Right lobe of liver (tissue), 6 donors: ENCODE results near the gene RANBP17. TPM values are rescaled to one million over a fixed set of nuclear protein-coding genes. Genes with fewer than 3 reads are reported as not detected.

ENCODE experiments used
- ATAC-seq, 4 donors: fragments of 200-7000 bp; cut with Tn5 transposase; one replicate each; pipeline ENCODE4 v1.9.1; 2020; ENCODE audit warnings: mild to moderate bottlenecking in 4 of 4, moderate library complexity in 4 of 4
- DNase-seq, 3 donors: peaks; one replicate each; pipeline ENCODE4 v3.0.0-alpha.2; 2020
- H3K27ac ChIP-seq, 3 donors: fragments of 200-600 bp; one replicate each; pipeline ENCODE4 v1.8.0; 2022
- H3K27me3 ChIP-seq, 2 donors: fragments of 200-600 bp; one replicate each; pipeline ENCODE4 v1.8.0; 2022
- H3K36me3 ChIP-seq, 4 donors: fragments of 200-600 bp; sonication (generic) in 1 of 4; one replicate each; pipeline versions ENCODE4 v1.5.1 to v1.8.0; 2017 to 2022; ENCODE audit warnings: control low read depth in 1 of 4
- H3K4me1 ChIP-seq, 4 donors: fragments of 200-600 bp; sonication (generic) in 1 of 4; one replicate each; pipeline versions ENCODE4 v1.5.1 to v1.8.0; 2017 to 2022; ENCODE audit warnings: control low read depth in 1 of 4
- H3K4me3 ChIP-seq, 3 donors: fragments of 200-600 bp; one replicate each; pipeline ENCODE4 v1.8.0; 2022
- H3K9me3 ChIP-seq, 4 donors: fragments of 200-600 bp; sonication (generic) in 1 of 4; one replicate each; pipeline versions ENCODE4 v1.5.1 to v1.8.0; 2017 to 2022; ENCODE audit warnings: control low read depth in 1 of 4
- POLR2A ChIP-seq: fragments of 450-650 bp; IDR thresholded peaks from one replicate; pipeline ENCODE4 v1.6.1; 2017; ENCODE audit warnings: antibody characterized with exemption, mild to moderate bottlenecking
- WGBS: methylation state at CpG from one replicate; pipeline ENCODE4 v1.1.6; 2018; ENCODE audit warnings: low coverage, low lambda C conversion rate; ENCODE audit not compliant: insufficient coverage; ENCODE audit errors: missing lambda C conversion rate; 5-methylcytosine and 5-hydroxymethylcytosine counted together
- intact Hi-C, 2 donors: fragments of 100-400 bp; cut with DNase I; formaldehyde crosslinking; loops; one replicate each; pipeline versions ENCODE4 v1.11.2 to v1.14.1; 2022
- total RNA-seq, 6 experiments: library from RNA; depleted of rRNA in 2 of 6; stranded (reverse); fragments of >200 nt in 2 of 6; fragmentation: NEBNext Ultra II Directional in 3 of 6; extraction: Animal tissue kit (Norgen Biotek cat#: 25700) in 3 of 6; gene quantifications; one replicate each; pipeline versions ENCODE4 v1.1.0 to v1.2.4, GENCODE V29; 2016 to 2023
- TF ChIP-seq, protein P1 (sequence below), 4 donors: fragments of 200-600 bp in 3 of 4; fragments of 450-650 bp in 1 of 4; IDR thresholded peaks; one replicate each; pipeline versions ENCODE4 v1.5.1 to v1.8.0; 2016 to 2022; ENCODE audit warnings: antibody characterized with exemption in 4 of 4, mild to moderate bottlenecking in 2 of 4
- donor health status: DM: no; HTN: yes; CAD: no.
- donor health status: DM: no; HTN: no; CAD: no.
- donor health status: DM: no; HTN: no; CAD: no.
- donor health status: DM: no; HTN: yes; CAD: no.
- donor health status: DM: no; HTN: yes; CAD: no.

Gene RANBP17
- total RNA-seq, 6 experiments from 2014 or later = 1.5 to 5.7 (median 4.7) TPM

- no peak for ATAC-seq
- intact Hi-C loops = no loop called here
- Histone ChIP-seq H3K36me3 (no peaks in the 10 kb centered on the region), H3K4me3 (no peak overlapping the region), H3K9me3 (no peaks in the 10 kb centered on the region), H3K27me3 (no peaks in the 10 kb centered on the region), H3K27ac (no peak overlapping the region), H3K4me1 (no peaks in the 10 kb centered on the region)
- TF ChIP-seq, protein P1, sequence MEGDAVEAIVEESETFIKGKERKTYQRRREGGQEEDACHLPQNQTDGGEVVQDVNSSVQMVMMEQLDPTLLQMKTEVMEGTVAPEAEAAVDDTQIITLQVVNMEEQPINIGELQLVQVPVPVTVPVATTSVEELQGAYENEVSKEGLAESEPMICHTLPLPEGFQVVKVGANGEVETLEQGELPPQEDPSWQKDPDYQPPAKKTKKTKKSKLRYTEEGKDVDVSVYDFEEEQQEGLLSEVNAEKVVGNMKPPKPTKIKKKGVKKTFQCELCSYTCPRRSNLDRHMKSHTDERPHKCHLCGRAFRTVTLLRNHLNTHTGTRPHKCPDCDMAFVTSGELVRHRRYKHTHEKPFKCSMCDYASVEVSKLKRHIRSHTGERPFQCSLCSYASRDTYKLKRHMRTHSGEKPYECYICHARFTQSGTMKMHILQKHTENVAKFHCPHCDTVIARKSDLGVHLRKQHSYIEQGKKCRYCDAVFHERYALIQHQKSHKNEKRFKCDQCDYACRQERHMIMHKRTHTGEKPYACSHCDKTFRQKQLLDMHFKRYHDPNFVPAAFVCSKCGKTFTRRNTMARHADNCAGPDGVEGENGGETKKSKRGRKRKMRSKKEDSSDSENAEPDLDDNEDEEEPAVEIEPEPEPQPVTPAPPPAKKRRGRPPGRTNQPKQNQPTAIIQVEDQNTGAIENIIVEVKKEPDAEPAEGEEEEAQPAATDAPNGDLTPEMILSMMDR (IDR thresholded peaks at IDR 0.05) = no peak
- TF ChIP-seq POLR2A = no peak
- no peak for DNase-seq
- WGBS = 77% methylated on average over 2 of the region's 2 CpGs
Measured at GRCh38 chr5:171116719-171117118, 254.9 kb downstream of the RANBP17 start.

- DNase-seq (peak in 1 of 3 donors; percentile 18), ATAC-seq (no peak)
- 86% methylated on average over 2 of the region's 15 CpGs for WGBS
- no peak for TF ChIP-seq POLR2A
- TF ChIP-seq, protein P1 (IDR thresholded peaks at IDR 0.05) = no peak
- Histone ChIP-seq H3K27ac (no peak overlapping the region), H3K4me3 (no peak overlapping the region), H3K9me3 (no peaks in the 10 kb centered on the region), H3K36me3 (no peaks in the 10 kb centered on the region), H3K27me3 (no peaks in the 10 kb centered on the region), H3K4me1 (no peaks in the 10 kb centered on the region)
- intact Hi-C loops = no loop called here
Measured at GRCh38 chr5:171120986-171121622, 259.3 kb downstream of the RANBP17 start.

GRCh38 chr5:171121638-171122037 is 259.8 kb downstream of the RANBP17 start:
- ATAC-seq (no peak), DNase-seq (peak in 1 of 3 donors; percentile 27)
- Histone ChIP-seq H3K4me1 (no peaks in the 10 kb centered on the region), H3K27me3 (no peaks in the 10 kb centered on the region), H3K27ac (no peak overlapping the region), H3K36me3 (no peaks in the 10 kb centered on the region), H3K9me3 (no peaks in the 10 kb centered on the region), H3K4me3 (no peak overlapping the region)
- TF ChIP-seq, protein P1 (IDR thresholded peaks at IDR 0.05) = no peak
- TF ChIP-seq POLR2A = no peak
- no CpG with 5 or more reads among the region's 3 CpGs for WGBS
- intact Hi-C loops = no loop called here

DNA sequence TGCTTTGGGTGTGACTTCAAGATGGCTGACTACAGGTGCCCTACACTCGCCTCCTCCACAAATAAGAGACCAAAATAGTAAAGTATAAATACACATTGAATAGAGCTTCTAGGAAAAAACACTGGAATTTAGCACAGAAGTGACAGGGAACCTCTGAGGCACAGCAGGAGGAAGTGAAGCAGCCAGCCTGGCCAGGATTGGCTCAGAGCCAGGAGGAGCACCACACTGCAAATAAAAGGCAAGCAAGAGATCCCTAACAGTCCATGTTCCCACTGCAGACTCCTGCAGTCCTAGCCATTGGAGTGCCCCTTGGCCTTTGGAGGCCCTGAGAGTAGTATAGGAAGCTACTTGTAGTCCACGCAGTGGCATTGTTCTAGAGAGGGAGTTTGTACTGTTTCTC is 260.6 kb downstream of the RANBP17 start:
- H3K4me1 ChIP-seq = no peaks in the 10 kb centered on the region
- DNase-seq = peak in 1 of 3 donors; percentile 17
- intact Hi-C loops = no loop called here
- ATAC-seq = no peak
- no peaks in the 10 kb centered on the region for H3K27me3 ChIP-seq
- no peaks in the 10 kb centered on the region for H3K36me3 ChIP-seq
- WGBS = 29% methylated on average over 1 of the region's 2 CpGs
- H3K9me3 ChIP-seq = no peaks in the 10 kb centered on the region
- H3K4me3 ChIP-seq = no peak overlapping the region
- H3K27ac ChIP-seq = no peak overlapping the region
- TF ChIP-seq POLR2A = no peak
- TF ChIP-seq, protein P1 (IDR thresholded peaks at IDR 0.05) = no peak

- Histone ChIP-seq H3K4me3 (no peak overlapping the region), H3K9me3 (no peaks in the 10 kb centered on the region), H3K4me1 (no peaks in the 10 kb centered on the region), H3K36me3 (no peaks in the 10 kb centered on the region), H3K27ac (no peak overlapping the region), H3K27me3 (no peaks in the 10 kb centered on the region)
- no peak for TF ChIP-seq POLR2A
- TF ChIP-seq, protein P1 (IDR thresholded peaks at IDR 0.05) = no peak
- DNase-seq (no peak), ATAC-seq (no peak)
- 100% methylated on average over 1 of the region's 4 CpGs for WGBS
- intact Hi-C loops = no loop called here
Measured at GRCh38 chr5:171123417-171123816, 261.6 kb downstream of the RANBP17 start.
